NOMO-1 treated with dmso at 0.1 percent for 144 hours (cell line): ENCODE results near the gene BTBD17.

Source experiments
- DNase-seq: peaks from one replicate; lab custom pipeline; 2025; ENCODE audit not compliant: unreplicated experiment; lab: John Stamatoyannopoulos, UW

The BTBD17 gene

GRCh38 chr17:74387365-74388218, 25.9 kb upstream of the BTBD17 start:
- DNase-seq: no peak

- no peak for DNase-seq
These were observed 24.7 kb upstream of the BTBD17 start for GRCh38 chr17:74386386-74386785.

- DNase-seq: no peak
These were observed 23.5 kb upstream of the BTBD17 start for GRCh38 chr17:74385201-74385600.

- no peak for DNase-seq
These were observed 21.5 kb upstream of the BTBD17 start for GRCh38 chr17:74383141-74383540.

- no peak for DNase-seq
These were observed 19.5 kb upstream of the BTBD17 start for GRCh38 chr17:74380959-74381808.

GRCh38 chr17:74380086-74380958, 18.7 kb upstream of the BTBD17 start:
- DNase-seq: no peak

- DNase-seq: peak; percentile 58
These were observed 17.9 kb upstream of the BTBD17 start for GRCh38 chr17:74379495-74380085.

- no peak for DNase-seq
These were observed 13.2 kb upstream of the BTBD17 start for GRCh38 chr17:74374858-74375257.

GRCh38 chr17:74373838-74374606, 12.4 kb upstream of the BTBD17 start:
- no peak for DNase-seq

- DNase-seq: no peak
These were observed 10.8 kb upstream of the BTBD17 start for GRCh38 chr17:74372426-74372825.

GRCh38 chr17:74371653-74372147, 10.0 kb upstream of the BTBD17 start:
- no peak for DNase-seq

- DNase-seq: no peak
These were observed 8.2 kb upstream of the BTBD17 start for GRCh38 chr17:74369665-74370490.

- peak; percentile 35 for DNase-seq
These were observed 7.6 kb upstream of the BTBD17 start for GRCh38 chr17:74369221-74369620.

GRCh38 chr17:74368341-74369081, 6.8 kb upstream of the BTBD17 start:
- no peak for DNase-seq

GRCh38 chr17:74367206-74367605, 5.5 kb upstream of the BTBD17 start, which contains the start of gene GPR142:
TSS of gene GPR142 (plus strand) at chr17:74367506. CDS start at chr17:74369541, 2,035 bp downstream.
- DNase-seq: no peak

- DNase-seq: no peak
These were observed 1.3 kb upstream of the BTBD17 start for GRCh38 chr17:74362810-74363498.

- no peak for DNase-seq
These were observed 369 bp upstream of the BTBD17 start for GRCh38 chr17:74362069-74362405.

GRCh38 chr17:74360899-74361229, 804 bp downstream of the BTBD17 start:
- DNase-seq: no peak
